ENCODE data around the gene DIP2C. TPM values are rescaled to one million over a fixed set of nuclear protein-coding genes. Genes with fewer than 3 reads are reported as not detected.

The DIP2C gene
- polyA plus RNA-seq, 3 donors = 0.11 TPM; not detected in 2

DNA sequence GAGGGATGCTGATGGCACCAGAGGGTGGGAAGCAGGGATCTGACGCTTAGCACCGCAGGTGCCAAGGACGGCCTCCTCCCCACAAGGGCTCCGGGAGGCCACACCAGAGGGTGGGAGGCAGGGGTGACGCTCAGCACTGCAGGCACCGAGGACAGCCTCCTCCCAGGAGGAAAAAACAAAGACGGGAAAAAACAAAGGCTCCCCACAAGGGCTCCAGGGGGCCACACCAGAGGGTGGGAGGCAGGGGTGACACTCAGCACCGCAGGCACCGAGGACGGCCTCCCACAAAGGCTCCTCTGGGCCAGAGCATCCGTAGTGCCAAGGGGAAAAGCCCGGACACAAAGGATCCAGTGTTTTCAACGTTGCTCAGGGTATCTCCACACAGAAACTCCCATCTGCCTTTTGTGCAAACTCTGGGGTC is 25.6 kb downstream of the DIP2C start:
- H3K27me3 Mint-ChIP-seq (ENCODE audit: low read depth in 3 of 3) = peaks cover 7 to 11% (median 10%) of the 10 kb centered on the region in 3 donors
- 82% methylated on average over 7 of the region's 13 CpGs for WGBS (ENCODE audit: insufficient coverage)
- H4K20me1 ChIP-seq (ENCODE audit: insufficient read depth, low read length) = no peaks in the 10 kb centered on the region
- H3K9ac ChIP-seq (ENCODE audit: insufficient read depth, low read length, poor library complexity, severe bottlenecking) = no peak overlapping the region
- intact Hi-C loops (cut with micrococcal nuclease) = no loop called here
- H3K36me3 ChIP-seq (replicated peaks in 1 of 2; ENCODE audit: control insufficient read depth in 1 of 2, insufficient read depth in 2 of 2, low read length in 2 of 2) = no peaks in the 10 kb centered on the region
- H3K9me3 Mint-ChIP-seq = peaks cover 0 to under 1% (median 0%) of the 10 kb centered on the region in 7 donors
- H3K4me2 ChIP-seq (replicated peaks; ENCODE audit: extremely low read depth, low read length, poor library complexity, severe bottlenecking) = no peak overlapping the region
- TF ChIP-seq, protein P1, sequence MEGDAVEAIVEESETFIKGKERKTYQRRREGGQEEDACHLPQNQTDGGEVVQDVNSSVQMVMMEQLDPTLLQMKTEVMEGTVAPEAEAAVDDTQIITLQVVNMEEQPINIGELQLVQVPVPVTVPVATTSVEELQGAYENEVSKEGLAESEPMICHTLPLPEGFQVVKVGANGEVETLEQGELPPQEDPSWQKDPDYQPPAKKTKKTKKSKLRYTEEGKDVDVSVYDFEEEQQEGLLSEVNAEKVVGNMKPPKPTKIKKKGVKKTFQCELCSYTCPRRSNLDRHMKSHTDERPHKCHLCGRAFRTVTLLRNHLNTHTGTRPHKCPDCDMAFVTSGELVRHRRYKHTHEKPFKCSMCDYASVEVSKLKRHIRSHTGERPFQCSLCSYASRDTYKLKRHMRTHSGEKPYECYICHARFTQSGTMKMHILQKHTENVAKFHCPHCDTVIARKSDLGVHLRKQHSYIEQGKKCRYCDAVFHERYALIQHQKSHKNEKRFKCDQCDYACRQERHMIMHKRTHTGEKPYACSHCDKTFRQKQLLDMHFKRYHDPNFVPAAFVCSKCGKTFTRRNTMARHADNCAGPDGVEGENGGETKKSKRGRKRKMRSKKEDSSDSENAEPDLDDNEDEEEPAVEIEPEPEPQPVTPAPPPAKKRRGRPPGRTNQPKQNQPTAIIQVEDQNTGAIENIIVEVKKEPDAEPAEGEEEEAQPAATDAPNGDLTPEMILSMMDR (IDR thresholded peaks at IDR 0.05) = no peak
- no peak for DNase-seq
- no peak overlapping the region for H3K4me3 Mint-ChIP-seq
- H3K4me1 ChIP-seq (ENCODE audit: control insufficient read depth in 1 of 2, insufficient read depth in 2 of 2, low read length in 2 of 2) = no peaks in the 10 kb centered on the region
- no peak overlapping the region for H3K27ac ChIP-seq (ENCODE audit: low read depth in 1 of 2, low read length in 2 of 2)
- no peaks in the 10 kb centered on the region for H3K36me3 Mint-ChIP-seq
- no peaks in the 10 kb centered on the region for H3K27me3 ChIP-seq (ENCODE audit: control insufficient read depth in 2 of 2, insufficient read depth in 2 of 2, low read length in 2 of 2)
- no peaks in the 10 kb centered on the region for H3K79me2 ChIP-seq (ENCODE audit: insufficient read depth, low read length)
- H3K9me3 ChIP-seq (replicated peaks in 1 of 2; ENCODE audit: control insufficient read depth in 1 of 2, insufficient read depth in 1 of 2, low read length in 2 of 2) = peaks cover 0 to 14% of the 10 kb centered on the region in 2 donors
- H3K4me1 Mint-ChIP-seq = no peaks in the 10 kb centered on the region
- no peak overlapping the region for H2AFZ ChIP-seq (ENCODE audit: insufficient read depth, low read depth, low read length, poor library complexity, severe bottlenecking)
- no peak overlapping the region for H3K27ac Mint-ChIP-seq
- no peak overlapping the region for H3K4me3 ChIP-seq (replicated peaks in 1 of 3; ENCODE audit: low read depth in 2 of 3, low read length in 3 of 3)

DNA sequence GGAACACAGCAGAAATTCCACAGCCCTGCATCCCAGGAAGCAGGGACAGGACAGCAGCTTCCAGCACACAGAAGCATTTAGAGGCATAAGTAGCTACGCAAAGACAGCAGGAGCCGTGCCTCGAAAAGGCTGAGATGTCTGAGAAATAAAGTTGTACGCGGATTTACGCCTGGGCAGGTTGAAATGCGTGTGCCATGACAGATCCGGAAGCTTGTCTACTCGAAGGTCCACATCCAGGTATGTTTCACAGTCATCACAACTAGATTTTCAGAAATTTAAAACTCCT is 26.1 kb downstream of the DIP2C start:
- Histone ChIP-seq H2AFZ (ENCODE audit: insufficient read depth, low read depth, low read length, poor library complexity, severe bottlenecking) (no peak overlapping the region), H3K79me2 (ENCODE audit: insufficient read depth, low read length) (no peaks in the 10 kb centered on the region), H4K20me1 (ENCODE audit: insufficient read depth, low read length) (no peaks in the 10 kb centered on the region), H3K4me1 (ENCODE audit: control insufficient read depth in 1 of 2, insufficient read depth in 2 of 2, low read length in 2 of 2) (no peaks in the 10 kb centered on the region), H3K9me3 (replicated peaks in 1 of 2; ENCODE audit: control insufficient read depth in 1 of 2, insufficient read depth in 1 of 2, low read length in 2 of 2) (peaks cover 0 to 14% of the 10 kb centered on the region in 2 donors), H3K27ac (ENCODE audit: low read depth in 1 of 2, low read length in 2 of 2) (no peak overlapping the region), H3K27me3 (ENCODE audit: control insufficient read depth in 2 of 2, insufficient read depth in 2 of 2, low read length in 2 of 2) (no peaks in the 10 kb centered on the region), H3K36me3 (replicated peaks in 1 of 2; ENCODE audit: control insufficient read depth in 1 of 2, insufficient read depth in 2 of 2, low read length in 2 of 2) (no peaks in the 10 kb centered on the region), H3K9ac (ENCODE audit: insufficient read depth, low read length, poor library complexity, severe bottlenecking) (no peak overlapping the region), H3K4me3 (replicated peaks in 1 of 3; ENCODE audit: low read depth in 2 of 3, low read length in 3 of 3) (no peak overlapping the region), H3K4me2 (replicated peaks; ENCODE audit: extremely low read depth, low read length, poor library complexity, severe bottlenecking) (no peak overlapping the region)
- H3K4me3 Mint-ChIP-seq = no peak overlapping the region
- TF ChIP-seq, protein P1 (IDR thresholded peaks at IDR 0.05) = no peak
- intact Hi-C loops (cut with micrococcal nuclease) = no loop called here
- DNase-seq = no peak
- no peaks in the 10 kb centered on the region for H3K4me1 Mint-ChIP-seq
- H3K27me3 Mint-ChIP-seq (ENCODE audit: low read depth in 3 of 3) = peaks cover 9 to 11% (median 10%) of the 10 kb centered on the region in 3 donors
- no peak overlapping the region for H3K27ac Mint-ChIP-seq
- 88% methylated on average over 7 of the region's 9 CpGs for WGBS (ENCODE audit: insufficient coverage)
- H3K9me3 Mint-ChIP-seq = peaks cover 0 to 2% (median 0%) of the 10 kb centered on the region in 7 donors
- no peaks in the 10 kb centered on the region for H3K36me3 Mint-ChIP-seq

All from CD14-positive monocyte (primary cell).